Measurements from ENCODE around the gene NUP153. TPM values are rescaled to one million over a fixed set of nuclear protein-coding genes. Genes with fewer than 3 reads are reported as not detected.
A peak's percentile ranks its signal among the peaks of the same experiment; 100 is the strongest.
"Not testable (repeated sequence)": the region's sequence is repeated elsewhere in the genome, so short reads cannot be mapped to it uniquely, and the experiment has no call there.

Gene NUP153
- 10 to 100 TPM; 29.1 to 50.2 TPM for total RNA-seq
- polyA plus RNA-seq, result 10 to 100 TPM in 1 of 2 donors, 1 to 10 TPM in 1; 6.2 to 14.8 TPM
- long read RNA-seq, donor 1, full-length matches to known transcripts, result 1 of 7 reads
- long read RNA-seq, donor 1, partial matches to known transcripts, result 6 of 7 reads
- long read RNA-seq, donor 1, other reads (novel, unspliced or antisense), result 0 of 7 reads
- long read RNA-seq, donor 2, result 0 reads
- long read RNA-seq, donor 3, partial matches to known transcripts, result 27 of 27 reads
- long read RNA-seq, donor 3, other reads (novel, unspliced or antisense), result 0 of 27 reads
- long read RNA-seq, donor 4, result 0 reads
- long read RNA-seq, donor 5, full-length matches to known transcripts, result 2 of 12 reads
- long read RNA-seq, donor 5, partial matches to known transcripts, result 10 of 12 reads
- long read RNA-seq, donor 5, other reads (novel, unspliced or antisense), result 0 of 12 reads

GRCh38 chr6:17706580-17707370, at the start of gene NUP153:
Gene NUP153, minus strand, starts transcription at chr6:17706925. Its CDS starts 538 bp downstream, at chr6:17706387.
- no peaks in the 10 kb centered on the region for H3K27me3 ChIP-seq (ENCODE audit: control insufficient read depth in 3 of 3, insufficient read depth in 3 of 3, low read length in 2 of 3)
- peak within 1 kb of the TSS; percentile 96 to 97 for H3K27ac ChIP-seq (ENCODE audit: low read depth in 1 of 2, low read length in 1 of 2)
- ATAC-seq (ENCODE audit: insufficient read depth, low FRiP score) (peak; percentile 87), DNase-seq (peak; percentile 99)
- H3K9ac ChIP-seq (ENCODE audit: insufficient read depth in 1 of 2, low read length in 2 of 2), result peak within 1 kb of the TSS; percentile 96
- WGBS, 2 donors, result 1% methylated on average over 62 to 69 of the region's 69 CpGs
- peaks cover 0 to 7% (median 4%) of the 10 kb centered on the region in 5 donors for H3K4me1 ChIP-seq (ENCODE audit: control insufficient read depth in 5 of 5, insufficient read depth in 5 of 5, low read length in 5 of 5)
- no peaks in the 10 kb centered on the region for H3K9me3 ChIP-seq (ENCODE audit: control insufficient read depth in 4 of 4, insufficient read depth in 3 of 4, low read length in 3 of 4)
- TF ChIP-seq CTCF (IDR thresholded peaks at IDR 0.05; ENCODE audit: control extremely low read depth, extremely low read depth), result no peak
- H3K36me3 ChIP-seq (ENCODE audit: control insufficient read depth in 4 of 4, insufficient read depth in 4 of 4, low read length in 4 of 4), result peaks cover 0 to 8% (median 0%) of the 10 kb centered on the region in 4 donors
- H3K4me3 ChIP-seq, result peak within 1 kb of the TSS; percentile 68

GRCh38 chr6:17754254-17754653, 47.5 kb upstream of the NUP153 start:
- DNase-seq, result no peak
- TF ChIP-seq CTCF (IDR thresholded peaks at IDR 0.05; ENCODE audit: control extremely low read depth, extremely low read depth), result no peak
- no peak for ATAC-seq (ENCODE audit: insufficient read depth, low FRiP score)

GRCh38 chr6:17745324-17745723, 38.6 kb upstream of the NUP153 start:
- not testable (repeated sequence) for DNase-seq; H3K27me3 ChIP-seq (ENCODE audit: control insufficient read depth in 3 of 3, insufficient read depth in 3 of 3, low read length in 2 of 3); H3K9ac ChIP-seq (ENCODE audit: insufficient read depth in 1 of 2, low read length in 2 of 2); ATAC-seq (ENCODE audit: insufficient read depth, low FRiP score); H3K4me1 ChIP-seq (ENCODE audit: control insufficient read depth in 5 of 5, insufficient read depth in 5 of 5, low read length in 5 of 5); H3K9me3 ChIP-seq (ENCODE audit: control insufficient read depth in 4 of 4, insufficient read depth in 3 of 4, low read length in 3 of 4); H3K27ac ChIP-seq (ENCODE audit: low read depth in 1 of 2, low read length in 1 of 2); H3K36me3 ChIP-seq (ENCODE audit: control insufficient read depth in 4 of 4, insufficient read depth in 4 of 4, low read length in 4 of 4); H3K4me3 ChIP-seq
- WGBS, 2 donors, result 95 to 99% methylated on average over 35 of the region's 35 CpGs

More at GRCh38 chr6:17754254-17754653, 47.5 kb upstream of the NUP153 start:
- no peaks in the 10 kb centered on the region for H3K9me3 ChIP-seq (ENCODE audit: control insufficient read depth in 4 of 4, insufficient read depth in 3 of 4, low read length in 3 of 4)
- no peaks in the 10 kb centered on the region for H3K4me1 ChIP-seq (ENCODE audit: control insufficient read depth in 5 of 5, insufficient read depth in 5 of 5, low read length in 5 of 5)
- no peak overlapping the region for H3K27ac ChIP-seq (ENCODE audit: low read depth in 1 of 2, low read length in 1 of 2)
- H3K27me3 ChIP-seq (ENCODE audit: control insufficient read depth in 3 of 3, insufficient read depth in 3 of 3, low read length in 2 of 3), result no peaks in the 10 kb centered on the region
- no peak overlapping the region for H3K9ac ChIP-seq (ENCODE audit: insufficient read depth in 1 of 2, low read length in 2 of 2)
- H3K36me3 ChIP-seq (ENCODE audit: control insufficient read depth in 4 of 4, insufficient read depth in 4 of 4, low read length in 4 of 4), result peaks cover 0 to 3% (median 3%) of the 10 kb centered on the region in 4 donors
- 84 to 85% methylated on average over 3 of the region's 3 CpGs for WGBS, 2 donors
- H3K4me3 ChIP-seq, result no peak overlapping the region

GRCh38 chr6:17744757-17745308, 38.1 kb upstream of the NUP153 start:
- not testable (repeated sequence) for H3K9ac ChIP-seq (ENCODE audit: insufficient read depth in 1 of 2, low read length in 2 of 2); H3K4me3 ChIP-seq; H3K4me1 ChIP-seq (ENCODE audit: control insufficient read depth in 5 of 5, insufficient read depth in 5 of 5, low read length in 5 of 5); H3K27me3 ChIP-seq (ENCODE audit: control insufficient read depth in 3 of 3, insufficient read depth in 3 of 3, low read length in 2 of 3); H3K9me3 ChIP-seq (ENCODE audit: control insufficient read depth in 4 of 4, insufficient read depth in 3 of 4, low read length in 3 of 4); H3K27ac ChIP-seq (ENCODE audit: low read depth in 1 of 2, low read length in 1 of 2); DNase-seq; ATAC-seq (ENCODE audit: insufficient read depth, low FRiP score); H3K36me3 ChIP-seq (ENCODE audit: control insufficient read depth in 4 of 4, insufficient read depth in 4 of 4, low read length in 4 of 4)
- 94 to 95% methylated on average over 13 of the region's 13 CpGs for WGBS, 2 donors

Data from lung (tissue), 16 donors.